Tibial nerve (tissue), 4 donors: Measurements from ENCODE around the gene KCNJ9. TPM values are rescaled to one million over a fixed set of nuclear protein-coding genes. Genes with fewer than 3 reads are reported as not detected.

Experiments
- DNase-seq, 2 donors: peaks; one replicate each; pipeline ENCODE4 v3.0.0-alpha.2; 2019; ENCODE audit warnings: low spot score in 2 of 2
- H3K27ac ChIP-seq, 4 donors: fragments of 200-600 bp; sonication (generic) in 3 of 4; one replicate each; pipeline ENCODE4 v1.5.1; 2017 to 2019; ENCODE audit warnings: mild to moderate bottlenecking in 1 of 4
- H3K27me3 ChIP-seq, 2 donors: fragments of 200-600 bp; sonication (generic) in 1 of 2; one replicate each; pipeline versions ENCODE4 v1.5.1 to v1.6.0; 2017 to 2019
- H3K36me3 ChIP-seq, 3 donors: fragments of 200-600 bp; sonication (generic); one replicate each; pipeline ENCODE4 v1.5.1; 2018 to 2019
- H3K4me1 ChIP-seq, 4 donors: fragments of 200-600 bp; sonication (generic) in 3 of 4; one replicate each; pipeline ENCODE4 v1.5.1; 2017 to 2019
- H3K4me3 ChIP-seq, 4 donors: fragments of 200-600 bp; sonication (generic) in 3 of 4; one replicate each; pipeline ENCODE4 v1.5.1; 2017 to 2019; ENCODE audit warnings: mild to moderate bottlenecking in 1 of 4, moderate library complexity in 1 of 4
- H3K9me3 ChIP-seq, 4 donors: fragments of 200-600 bp; sonication (generic) in 3 of 4; one replicate each; pipeline ENCODE4 v1.5.1; 2017 to 2019
- EP300 ChIP-seq, 2 donors: sonication (generic); formaldehyde crosslinking; IDR thresholded peaks; one replicate each; pipeline ENCODE4 v1.6.1; 2017; ENCODE audit warnings: antibody characterized with exemption in 2 of 2, mild to moderate bottlenecking in 1 of 2
- POLR2A ChIP-seq, 2 donors: fragments of 450-650 bp; IDR thresholded peaks; one replicate each; pipeline ENCODE4 v1.6.1; 2017; ENCODE audit warnings: antibody characterized with exemption in 2 of 2, mild to moderate bottlenecking in 2 of 2, moderate library complexity in 2 of 2
- WGBS, 2 donors: methylation state at CpG; one replicate each; pipeline ENCODE4 v1.1.5; 2018; 5-methylcytosine and 5-hydroxymethylcytosine counted together
- total RNA-seq, 4 donors: library from RNA; depleted of rRNA; stranded (reverse); fragments of >200 nt; gene quantifications; one replicate each; pipeline ENCODE4 v1.1.0, GENCODE V29; 2016
- TF ChIP-seq, protein P1 (sequence below), 5 experiments: fragments of 200-600 bp in 3 of 5; fragments of 450-650 bp in 2 of 5; sonication (generic) in 3 of 5; IDR thresholded peaks; one replicate each; pipeline ENCODE4 v1.5.1; 2016 to 2019; ENCODE audit warnings: antibody characterized with exemption in 5 of 5, mild to moderate bottlenecking in 3 of 5, moderate library complexity in 2 of 5

KCNJ9 gene
- total RNA-seq, 4 donors from 2014 or later, result 0.60 TPM; not detected in 3

DNA sequence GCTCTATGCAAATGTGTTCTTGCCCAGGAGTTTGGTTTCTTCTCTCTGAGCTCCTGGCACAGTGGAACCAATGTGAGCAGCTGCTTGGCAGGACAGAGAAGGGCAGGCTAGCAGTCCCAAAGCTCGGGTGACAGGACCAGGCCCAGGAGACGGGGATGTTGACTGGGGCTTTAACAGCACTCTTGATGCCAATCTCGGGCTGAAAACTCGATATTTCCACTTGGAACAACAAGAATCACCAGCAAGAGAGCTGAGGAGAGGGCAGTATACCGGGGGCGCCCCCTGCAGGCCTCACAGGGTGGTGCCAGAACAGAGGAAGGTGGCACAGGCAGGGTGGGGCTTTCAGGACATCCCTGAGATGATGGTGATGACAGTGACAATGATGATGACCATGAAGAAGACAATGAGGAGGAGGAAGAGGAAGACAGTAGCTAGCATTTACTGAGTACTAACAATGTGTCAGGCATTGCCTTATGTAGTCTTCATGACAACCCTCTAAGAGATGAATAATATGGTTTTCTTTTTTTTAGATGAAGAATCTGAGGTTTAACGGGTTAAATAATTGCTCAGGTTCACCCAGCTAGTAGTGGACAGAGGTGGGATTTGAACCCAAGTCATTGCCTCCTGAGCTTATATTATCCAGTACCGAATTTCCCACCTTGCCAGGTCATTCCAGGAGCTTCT, 2.7 kb upstream of the KCNJ9 start:
- no peak overlapping the region for H3K4me3 ChIP-seq
- H3K27me3 ChIP-seq, result peaks cover 0 to 47% of the 10 kb centered on the region in 2 donors
- H3K9me3 ChIP-seq, result no peaks in the 10 kb centered on the region
- H3K27ac ChIP-seq, result peak overlapping the region in 1 of 4 donors; percentile 38
- DNase-seq, result no peak
- H3K36me3 ChIP-seq, result no peaks in the 10 kb centered on the region
- WGBS, 2 donors, result 19 to 24% methylated on average over 8 of the region's 8 CpGs
- peaks cover 0 to 8% (median 0%) of the 10 kb centered on the region in 4 donors for H3K4me1 ChIP-seq
- TF ChIP-seq, protein P1, sequence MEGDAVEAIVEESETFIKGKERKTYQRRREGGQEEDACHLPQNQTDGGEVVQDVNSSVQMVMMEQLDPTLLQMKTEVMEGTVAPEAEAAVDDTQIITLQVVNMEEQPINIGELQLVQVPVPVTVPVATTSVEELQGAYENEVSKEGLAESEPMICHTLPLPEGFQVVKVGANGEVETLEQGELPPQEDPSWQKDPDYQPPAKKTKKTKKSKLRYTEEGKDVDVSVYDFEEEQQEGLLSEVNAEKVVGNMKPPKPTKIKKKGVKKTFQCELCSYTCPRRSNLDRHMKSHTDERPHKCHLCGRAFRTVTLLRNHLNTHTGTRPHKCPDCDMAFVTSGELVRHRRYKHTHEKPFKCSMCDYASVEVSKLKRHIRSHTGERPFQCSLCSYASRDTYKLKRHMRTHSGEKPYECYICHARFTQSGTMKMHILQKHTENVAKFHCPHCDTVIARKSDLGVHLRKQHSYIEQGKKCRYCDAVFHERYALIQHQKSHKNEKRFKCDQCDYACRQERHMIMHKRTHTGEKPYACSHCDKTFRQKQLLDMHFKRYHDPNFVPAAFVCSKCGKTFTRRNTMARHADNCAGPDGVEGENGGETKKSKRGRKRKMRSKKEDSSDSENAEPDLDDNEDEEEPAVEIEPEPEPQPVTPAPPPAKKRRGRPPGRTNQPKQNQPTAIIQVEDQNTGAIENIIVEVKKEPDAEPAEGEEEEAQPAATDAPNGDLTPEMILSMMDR (IDR thresholded peaks at IDR 0.05), result peak; percentile 59 to 82 (median 74)
- TF ChIP-seq EP300 (IDR thresholded peaks at IDR 0.05) (no peak), POLR2A (IDR thresholded peaks at IDR 0.05) (no peak)

DNA sequence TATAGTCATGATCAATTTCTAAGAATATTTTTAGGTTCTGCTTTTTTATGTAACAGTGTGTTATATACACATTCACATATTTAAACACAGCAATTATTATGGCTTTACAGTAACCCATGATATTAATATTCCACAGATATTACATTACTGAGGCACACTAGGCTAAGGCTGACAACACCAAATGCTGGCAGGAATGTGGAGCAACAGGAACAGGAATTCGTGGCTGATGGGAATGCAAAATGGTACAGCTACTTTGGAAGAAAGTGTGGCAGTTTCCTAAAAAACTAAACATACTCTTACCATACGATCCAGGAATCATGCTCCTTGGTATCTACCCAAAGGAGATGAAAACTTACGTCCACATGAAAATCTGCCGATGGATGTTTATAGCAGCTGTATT, 1.9 kb upstream of the KCNJ9 start:
- Histone ChIP-seq H3K36me3 (no peaks in the 10 kb centered on the region), H3K9me3 (no peaks in the 10 kb centered on the region), H3K4me1 (peaks cover 0 to 14% (median 0%) of the 10 kb centered on the region in 4 donors), H3K4me3 (no peak overlapping the region), H3K27me3 (peaks cover 0 to 48% of the 10 kb centered on the region in 2 donors), H3K27ac (no peak overlapping the region)
- TF ChIP-seq EP300 (IDR thresholded peaks at IDR 0.05) (no peak), POLR2A (IDR thresholded peaks at IDR 0.05) (no peak)
- TF ChIP-seq, protein P1 (IDR thresholded peaks at IDR 0.05), result no peak
- 76 to 83% methylated on average over 4 of the region's 4 CpGs for WGBS, 2 donors
- no peak for DNase-seq

DNA sequence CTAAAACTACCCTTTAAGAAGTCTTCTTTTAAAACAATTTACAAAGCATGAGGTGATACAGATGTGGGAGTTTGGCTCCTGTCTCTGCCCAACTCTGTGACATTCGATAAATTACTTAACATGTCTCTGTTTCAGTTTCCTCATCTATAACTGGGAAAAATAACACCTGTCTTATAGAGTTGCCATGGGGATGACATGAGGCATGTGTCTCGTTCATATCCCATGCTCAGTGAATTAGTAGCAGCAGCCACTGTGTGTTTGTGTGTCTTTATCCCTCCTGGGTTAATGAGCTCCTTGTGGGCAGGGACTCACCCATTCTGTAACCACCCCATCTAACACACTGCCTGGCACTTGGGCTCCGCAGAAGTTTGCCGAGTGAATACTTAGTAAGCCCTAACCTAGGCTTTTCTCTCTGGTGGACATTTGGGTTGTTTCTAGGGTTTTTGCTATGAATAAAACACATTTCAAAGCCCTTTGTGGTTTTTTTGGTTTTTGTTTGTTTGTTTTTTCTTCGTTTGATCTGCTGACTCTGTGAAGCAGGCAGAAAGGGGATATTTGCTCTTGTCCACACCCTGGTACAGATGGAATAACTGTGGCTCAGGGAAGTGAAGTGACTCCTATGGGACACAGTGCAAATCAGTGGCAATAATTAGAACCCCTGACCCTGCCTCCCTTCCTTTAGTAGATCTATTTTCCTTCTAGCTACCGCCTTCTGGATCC, 797 bp upstream of the KCNJ9 start:
- Histone ChIP-seq H3K9me3 (no peaks in the 10 kb centered on the region), H3K4me3 (no peak overlapping the region), H3K27ac (no peak overlapping the region), H3K36me3 (no peaks in the 10 kb centered on the region), H3K4me1 (peaks cover 0 to 15% (median 0%) of the 10 kb centered on the region in 4 donors), H3K27me3 (peaks cover 0 to 48% of the 10 kb centered on the region in 2 donors)
- WGBS, 2 donors, result 67 to 72% methylated on average over 6 of the region's 6 CpGs
- DNase-seq, result no peak
- TF ChIP-seq EP300 (IDR thresholded peaks at IDR 0.05) (no peak), POLR2A (IDR thresholded peaks at IDR 0.05) (no peak)
- TF ChIP-seq, protein P1 (IDR thresholded peaks at IDR 0.05), result no peak

DNA sequence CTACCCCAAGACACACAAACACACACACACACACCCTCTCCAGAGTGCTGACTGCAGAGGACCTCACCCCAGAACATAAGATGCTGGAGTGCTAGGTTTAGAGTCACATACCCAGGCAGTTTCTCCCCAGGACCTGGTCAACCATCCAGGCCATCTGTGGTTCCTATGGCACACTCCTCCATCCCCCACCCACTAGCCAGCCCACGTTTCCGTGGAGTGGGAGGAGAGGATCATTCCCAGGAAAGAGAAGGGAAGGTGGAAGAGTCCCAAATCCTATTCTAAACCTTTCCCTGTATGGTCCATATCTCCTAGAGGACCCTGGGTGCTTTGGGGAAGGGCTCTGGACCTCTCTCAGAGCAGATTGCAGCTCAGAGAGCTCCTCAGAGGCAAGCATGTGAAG, 1.1 kb downstream of the KCNJ9 start:
- H3K9me3 ChIP-seq, result no peaks in the 10 kb centered on the region
- peaks cover 0 to 24% (median 0%) of the 10 kb centered on the region in 4 donors for H3K4me1 ChIP-seq
- H3K27ac ChIP-seq, result no peak overlapping the region
- peaks cover 0 to 48% of the 10 kb centered on the region in 2 donors for H3K27me3 ChIP-seq
- H3K4me3 ChIP-seq, result no peak overlapping the region
- no peak for DNase-seq
- H3K36me3 ChIP-seq, result peaks cover 0 to 4% (median 0%) of the 10 kb centered on the region in 3 donors
- TF ChIP-seq EP300 (IDR thresholded peaks at IDR 0.05), result no peak
- TF ChIP-seq, protein P1 (IDR thresholded peaks at IDR 0.05), result no peak
- no peak for TF ChIP-seq POLR2A (IDR thresholded peaks at IDR 0.05)
- WGBS, 2 donors, result 48 to 60% methylated on average over 2 of the region's 2 CpGs

DNA sequence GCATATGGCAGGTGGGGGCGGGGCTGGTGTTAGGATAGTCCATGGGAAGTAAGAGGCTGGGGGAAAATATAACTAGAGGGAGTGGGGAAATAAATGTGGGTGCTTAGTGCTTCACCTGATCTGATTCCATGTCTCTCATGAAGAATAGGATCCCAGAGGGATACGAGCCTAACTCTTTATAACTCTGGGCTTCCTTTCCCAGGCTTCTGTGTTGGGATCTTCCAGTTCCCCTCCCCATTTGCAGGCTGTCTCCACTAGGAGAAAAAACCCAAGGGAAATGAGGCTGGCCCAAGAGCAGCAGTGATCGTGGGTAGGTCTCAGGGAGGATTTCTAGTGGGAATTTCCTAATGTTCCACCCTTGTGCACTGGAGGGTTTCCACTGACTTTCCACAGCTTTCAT, 1.6 kb downstream of the KCNJ9 start:
- WGBS, 2 donors, result 77 to 82% methylated on average over 3 of the region's 3 CpGs
- no peak overlapping the region for H3K4me3 ChIP-seq
- TF ChIP-seq, protein P1 (IDR thresholded peaks at IDR 0.05), result no peak
- no peak for TF ChIP-seq POLR2A (IDR thresholded peaks at IDR 0.05)
- TF ChIP-seq EP300 (IDR thresholded peaks at IDR 0.05), result no peak

More for the DNA sequence above, 1.6 kb downstream of the KCNJ9 start:
- DNase-seq, result no peak
- peaks cover 0 to 48% of the 10 kb centered on the region in 2 donors for H3K27me3 ChIP-seq
- peaks cover 0 to 9% (median 0%) of the 10 kb centered on the region in 3 donors for H3K36me3 ChIP-seq
- H3K9me3 ChIP-seq, result no peaks in the 10 kb centered on the region
- no peak overlapping the region for H3K27ac ChIP-seq
- H3K4me1 ChIP-seq, result peaks cover 0 to 24% (median 0%) of the 10 kb centered on the region in 4 donors
